ENCODE measurements around the gene MTR.

GRCh38 chr1:236938760-236939159, 143.7 kb downstream of the MTR start:
- no peak for TF ChIP-seq CTCF (IDR thresholded peaks at IDR 0.05)
- no peak for TF ChIP-seq POLR2A (IDR thresholded peaks at IDR 0.05; ENCODE audit: low read depth)
- TF ChIP-seq POLR2AphosphoS5 (IDR thresholded peaks at IDR 0.05), result no peak
